T1000 (cell line): ENCODE data around the gene CAMK2N2.
A peak's percentile ranks its signal among the peaks of the same experiment; 100 is the strongest.
"Not testable (repeated sequence)": the region's sequence is repeated elsewhere in the genome, so short reads cannot be mapped to it uniquely, and the experiment has no call there.

ENCODE experiments used
- DNase-seq: peaks from one replicate; lab custom pipeline; 2025; ENCODE audit warnings: mixed read lengths; lab: John Stamatoyannopoulos, UW

CAMK2N2 gene

GRCh38 chr3:184272269-184272668, 10.9 kb upstream of the CAMK2N2 start:
- no peak for DNase-seq

GRCh38 chr3:184267249-184267648, 5.9 kb upstream of the CAMK2N2 start:
- not testable (repeated sequence) for DNase-seq

GRCh38 chr3:184262764-184263179, 1.4 kb upstream of the CAMK2N2 start:
- no peak for DNase-seq

GRCh38 chr3:184261854-184262763, 756 bp upstream of the CAMK2N2 start:
- DNase-seq, result no peak

- DNase-seq, result no peak
Observed at GRCh38 chr3:184260724-184261269, 556 bp downstream of the CAMK2N2 start.

GRCh38 chr3:184259878-184260723, 1.3 kb downstream of the CAMK2N2 start:
- DNase-seq, result no peak

- no peak for DNase-seq
Observed at GRCh38 chr3:184259396-184259877, 1.9 kb downstream of the CAMK2N2 start.

- no peak for DNase-seq
Observed at GRCh38 chr3:184258926-184259325, 2.4 kb downstream of the CAMK2N2 start.

- DNase-seq, result no peak
Observed at GRCh38 chr3:184257083-184257915, 4.1 kb downstream of the CAMK2N2 start.

GRCh38 chr3:184255291-184256039, 5.9 kb downstream of the CAMK2N2 start:
- no peak for DNase-seq

- DNase-seq, result peak; percentile 89
Observed at GRCh38 chr3:184250167-184250828, 11.1 kb downstream of the CAMK2N2 start.

- peak; percentile 94 for DNase-seq
Observed at GRCh38 chr3:184249412-184250166, 11.8 kb downstream of the CAMK2N2 start, which contains the start of gene EEF1AKMT4. Gene EEF1AKMT4 (plus strand): TSS chr3:184249672. CDS start chr3:184249695, 23 bp downstream.

- peak; percentile 79 for DNase-seq
Observed at GRCh38 chr3:184248454-184249411, 12.6 kb downstream of the CAMK2N2 start, which contains the start of gene ALG3. Gene ALG3 (minus strand): TSS chr3:184248962. CDS start chr3:184248940, 22 bp downstream.

GRCh38 chr3:184242297-184242685, 19.1 kb downstream of the CAMK2N2 start:
- no peak for DNase-seq

GRCh38 chr3:184241447-184242296, 19.7 kb downstream of the CAMK2N2 start:
- DNase-seq, result no peak

GRCh38 chr3:184241141-184241446, 20.3 kb downstream of the CAMK2N2 start:
- DNase-seq, result no peak
